ENCODE results near the gene RAMP3.
"Not testable (repeated sequence)": the region's sequence is repeated elsewhere in the genome, so short reads cannot be mapped to it uniquely, and the experiment has no call there.

The RAMP3 gene

GRCh38 chr7:45157286-45157652, 322 bp upstream of the RAMP3 start:
- no peak for DNase-seq

GRCh38 chr7:45158471-45158870, 880 bp downstream of the RAMP3 start:
- DNase-seq, result no peak

- DNase-seq, result no peak
Observed at GRCh38 chr7:45159296-45159695, 1.7 kb downstream of the RAMP3 start.

- no peak for DNase-seq
Observed at GRCh38 chr7:45160417-45160881, 2.9 kb downstream of the RAMP3 start.

- no peak for DNase-seq
Observed at GRCh38 chr7:45161138-45161537, 3.5 kb downstream of the RAMP3 start.

GRCh38 chr7:45161842-45162241, 4.3 kb downstream of the RAMP3 start:
- no peak for DNase-seq

- no peak for DNase-seq
Observed at GRCh38 chr7:45162311-45162845, 4.8 kb downstream of the RAMP3 start.

- no peak for DNase-seq
Observed at GRCh38 chr7:45162943-45163691, 5.5 kb downstream of the RAMP3 start.

- no peak for DNase-seq
Observed at GRCh38 chr7:45163692-45164052, 6.1 kb downstream of the RAMP3 start.

- DNase-seq, result not testable (repeated sequence)
Observed at GRCh38 chr7:45164271-45164670, 6.7 kb downstream of the RAMP3 start.

GRCh38 chr7:45165857-45166256, 8.3 kb downstream of the RAMP3 start:
- DNase-seq, result no peak

- no peak for DNase-seq
Observed at GRCh38 chr7:45171946-45172345, 14.4 kb downstream of the RAMP3 start.

- DNase-seq, result no peak
Observed at GRCh38 chr7:45173596-45174327, 16.2 kb downstream of the RAMP3 start.

GRCh38 chr7:45174328-45174610, 16.7 kb downstream of the RAMP3 start:
- DNase-seq, result no peak

GRCh38 chr7:45174966-45175765, 17.6 kb downstream of the RAMP3 start:
- DNase-seq, result no peak

- DNase-seq, result no peak
Observed at GRCh38 chr7:45176091-45176490, 18.5 kb downstream of the RAMP3 start.

- DNase-seq, result no peak
Observed at GRCh38 chr7:45176886-45177731, 19.5 kb downstream of the RAMP3 start.

GRCh38 chr7:45177801-45178200, 20.2 kb downstream of the RAMP3 start:
- DNase-seq, result no peak

GRCh38 chr7:45178241-45179225, 20.9 kb downstream of the RAMP3 start:
- DNase-seq, result no peak

GRCh38 chr7:45179666-45180065, 22.1 kb downstream of the RAMP3 start:
- DNase-seq, result no peak
